Measurements from ENCODE around the gene ZNF311.
"Not testable (repeated sequence)": the region's sequence is repeated elsewhere in the genome, so short reads cannot be mapped to it uniquely, and the experiment has no call there.

Gene ZNF311

DNA sequence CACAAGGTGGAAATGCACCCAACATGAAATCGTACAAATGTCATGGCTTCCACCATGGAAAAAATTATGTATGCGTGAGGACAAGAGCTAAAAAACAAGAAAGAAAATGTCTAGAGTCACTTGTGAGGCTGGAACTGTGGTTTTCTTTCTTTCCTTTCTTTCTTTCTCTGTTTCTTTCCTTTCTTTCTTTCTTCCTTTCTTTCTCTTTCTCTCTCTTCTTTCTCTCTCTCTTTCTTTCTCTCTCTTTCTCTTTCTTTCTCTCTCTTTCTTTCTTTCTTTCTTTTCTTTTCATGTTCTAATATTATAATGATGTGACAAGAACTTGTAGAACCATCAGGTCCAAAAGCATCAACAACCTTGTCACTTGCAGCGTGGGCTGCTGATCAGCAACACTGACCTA, 28.4 kb downstream of the ZNF311 start:
- H3K4me3 ChIP-seq (ENCODE audit: low read length): no peak overlapping the region
- H3K79me2 ChIP-seq (ENCODE audit: control insufficient read depth, low read length): no peaks in the 10 kb centered on the region
- no peaks in the 10 kb centered on the region for H3K36me3 ChIP-seq (ENCODE audit: control insufficient read depth, low read length)
- peaks cover 3% of the 10 kb centered on the region; the same call in 1 of the 2 replicates for H3F3A ChIP-seq (ENCODE audit: control insufficient read depth, insufficient read depth)
- peaks cover 16% of the 10 kb centered on the region for H3K4me1 ChIP-seq (ENCODE audit: control insufficient read depth, low read length)
- 0 out of 2 replicates have a peak overlapping the region, but pooled peaks have one; percentile 50 for H3K4me2 ChIP-seq (ENCODE audit: low read length)
- no peaks in the 10 kb centered on the region for H3K9me2 ChIP-seq (replicated peaks; ENCODE audit: control insufficient read depth, low read length)
- H3K27ac ChIP-seq (ENCODE audit: low read depth, low read length): no peak overlapping the region
- H3K9me3 ChIP-seq (ENCODE audit: control insufficient read depth, insufficient read depth, low read length): no peaks in the 10 kb centered on the region
- no peaks in the 10 kb centered on the region for H4K20me1 ChIP-seq (ENCODE audit: control insufficient read depth, insufficient read depth, low read depth, low read length)
- TF ChIP-seq, protein P1, sequence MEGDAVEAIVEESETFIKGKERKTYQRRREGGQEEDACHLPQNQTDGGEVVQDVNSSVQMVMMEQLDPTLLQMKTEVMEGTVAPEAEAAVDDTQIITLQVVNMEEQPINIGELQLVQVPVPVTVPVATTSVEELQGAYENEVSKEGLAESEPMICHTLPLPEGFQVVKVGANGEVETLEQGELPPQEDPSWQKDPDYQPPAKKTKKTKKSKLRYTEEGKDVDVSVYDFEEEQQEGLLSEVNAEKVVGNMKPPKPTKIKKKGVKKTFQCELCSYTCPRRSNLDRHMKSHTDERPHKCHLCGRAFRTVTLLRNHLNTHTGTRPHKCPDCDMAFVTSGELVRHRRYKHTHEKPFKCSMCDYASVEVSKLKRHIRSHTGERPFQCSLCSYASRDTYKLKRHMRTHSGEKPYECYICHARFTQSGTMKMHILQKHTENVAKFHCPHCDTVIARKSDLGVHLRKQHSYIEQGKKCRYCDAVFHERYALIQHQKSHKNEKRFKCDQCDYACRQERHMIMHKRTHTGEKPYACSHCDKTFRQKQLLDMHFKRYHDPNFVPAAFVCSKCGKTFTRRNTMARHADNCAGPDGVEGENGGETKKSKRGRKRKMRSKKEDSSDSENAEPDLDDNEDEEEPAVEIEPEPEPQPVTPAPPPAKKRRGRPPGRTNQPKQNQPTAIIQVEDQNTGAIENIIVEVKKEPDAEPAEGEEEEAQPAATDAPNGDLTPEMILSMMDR (IDR thresholded peaks at IDR 0.05; ENCODE audit: low read depth, low read length, poor library complexity, severe bottlenecking): no peak
- no peak for TF ChIP-seq EZH2phosphoT487 (IDR thresholded peaks at IDR 0.05; ENCODE audit: borderline replicate concordance, low read length)
- peaks cover 7% of the 10 kb centered on the region for H3K27me3 ChIP-seq (ENCODE audit: control insufficient read depth, low read length)

- no peaks in the 10 kb centered on the region; the same call in 1 of the 2 replicates for H3K9me3 ChIP-seq (ENCODE audit: control insufficient read depth, insufficient read depth, low read length)
- TF ChIP-seq, protein P1 (IDR thresholded peaks at IDR 0.05; ENCODE audit: low read depth, low read length, poor library complexity, severe bottlenecking): no peak
- TF ChIP-seq EZH2phosphoT487 (IDR thresholded peaks at IDR 0.05; ENCODE audit: borderline replicate concordance, low read length): no peak
- no peak overlapping the region for H3K27ac ChIP-seq (ENCODE audit: low read depth, low read length)
- no peaks in the 10 kb centered on the region for H3K36me3 ChIP-seq (ENCODE audit: control insufficient read depth, low read length)
- H3K4me3 ChIP-seq (ENCODE audit: low read length): no peak overlapping the region
- no peaks in the 10 kb centered on the region for H3K27me3 ChIP-seq (ENCODE audit: control insufficient read depth, low read length)
- H3K4me2 ChIP-seq (ENCODE audit: low read length): no peak overlapping the region
- H3F3A ChIP-seq (ENCODE audit: control insufficient read depth, insufficient read depth): no peaks in the 10 kb centered on the region
- no peaks in the 10 kb centered on the region for H4K20me1 ChIP-seq (ENCODE audit: control insufficient read depth, insufficient read depth, low read depth, low read length)
- H3K4me1 ChIP-seq (ENCODE audit: control insufficient read depth, low read length): 0 out of 2 replicates have a peak, but pooled peaks cover 7% of the 10 kb centered on the region
- H3K9me2 ChIP-seq (replicated peaks; ENCODE audit: control insufficient read depth, low read length): no peaks in the 10 kb centered on the region
- H3K79me2 ChIP-seq (ENCODE audit: control insufficient read depth, low read length): no peaks in the 10 kb centered on the region
Observed at GRCh38 chr6:28974505-28974904, 30.6 kb downstream of the ZNF311 start.

DNA sequence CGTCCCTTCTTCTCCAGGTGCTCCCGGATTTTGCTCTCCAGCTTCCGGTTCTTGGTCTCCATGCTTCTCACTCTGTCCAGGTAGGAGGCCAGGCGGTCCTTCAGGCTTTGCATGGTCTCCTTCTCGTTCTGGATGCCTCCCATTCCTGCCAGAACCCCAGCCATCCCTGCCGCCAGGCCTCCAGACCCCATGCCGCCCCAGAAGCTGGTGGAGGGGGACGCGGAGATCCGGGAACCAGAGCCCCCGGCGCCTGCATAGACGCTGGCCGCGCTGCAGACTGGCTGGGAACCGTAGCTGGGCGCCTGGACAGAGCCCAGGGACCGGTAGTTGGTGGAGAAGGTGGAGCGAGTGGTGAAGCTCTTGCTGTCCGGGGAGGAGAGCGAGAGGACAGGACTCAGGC, 35.1 kb downstream of the ZNF311 start:
- H3K9me2 ChIP-seq (replicated peaks; ENCODE audit: control insufficient read depth, low read length); H3K27me3 ChIP-seq (ENCODE audit: control insufficient read depth, low read length); H4K20me1 ChIP-seq (ENCODE audit: control insufficient read depth, insufficient read depth, low read depth, low read length); H3K9me3 ChIP-seq (ENCODE audit: control insufficient read depth, insufficient read depth, low read length); H3K36me3 ChIP-seq (ENCODE audit: control insufficient read depth, low read length); H3K27ac ChIP-seq (ENCODE audit: low read depth, low read length); H3K4me1 ChIP-seq (ENCODE audit: control insufficient read depth, low read length); H3F3A ChIP-seq (ENCODE audit: control insufficient read depth, insufficient read depth); H3K4me2 ChIP-seq (ENCODE audit: low read length); H3K4me3 ChIP-seq (ENCODE audit: low read length); H3K79me2 ChIP-seq (ENCODE audit: control insufficient read depth, low read length): not testable (repeated sequence)

DNA sequence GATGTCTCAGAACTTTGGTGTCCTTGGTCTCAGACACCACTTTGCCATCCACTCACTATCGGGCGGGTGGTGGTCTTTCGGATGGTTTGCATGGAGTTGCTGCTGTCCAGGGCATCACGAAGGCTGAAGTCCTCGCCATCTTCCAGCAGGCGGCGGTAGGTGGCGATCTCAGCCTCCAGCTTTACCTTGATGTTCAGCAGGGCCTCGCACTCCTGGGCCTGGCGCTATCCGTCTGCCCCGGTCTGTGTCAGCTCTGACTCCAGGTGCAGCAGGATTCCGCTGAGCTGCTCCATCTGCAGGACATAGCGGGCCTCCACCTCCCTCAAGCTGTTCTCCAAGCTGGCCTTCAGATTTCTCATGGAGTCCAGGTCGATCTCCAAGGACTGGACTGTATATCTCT, 36.0 kb downstream of the ZNF311 start:
- Histone ChIP-seq H3K4me1 (ENCODE audit: control insufficient read depth, low read length) (no peaks in the 10 kb centered on the region), H3K79me2 (ENCODE audit: control insufficient read depth, low read length) (no peaks in the 10 kb centered on the region)
- TF ChIP-seq, protein P1 (IDR thresholded peaks at IDR 0.05; ENCODE audit: low read depth, low read length, poor library complexity, severe bottlenecking): no peak
- TF ChIP-seq EZH2phosphoT487 (IDR thresholded peaks at IDR 0.05; ENCODE audit: borderline replicate concordance, low read length): no peak

More for the DNA sequence above, 36.0 kb downstream of the ZNF311 start:
- Histone ChIP-seq H3K27me3 (ENCODE audit: control insufficient read depth, low read length) (no peaks in the 10 kb centered on the region), H3F3A (ENCODE audit: control insufficient read depth, insufficient read depth) (no peaks in the 10 kb centered on the region), H3K27ac (ENCODE audit: low read depth, low read length) (no peak overlapping the region), H3K36me3 (ENCODE audit: control insufficient read depth, low read length) (no peaks in the 10 kb centered on the region), H3K9me3 (ENCODE audit: control insufficient read depth, insufficient read depth, low read length) (peaks cover 6% of the 10 kb centered on the region; the same call in 1 of the 2 replicates), H3K4me3 (ENCODE audit: low read length) (no peak overlapping the region), H4K20me1 (ENCODE audit: control insufficient read depth, insufficient read depth, low read depth, low read length) (no peaks in the 10 kb centered on the region), H3K4me2 (ENCODE audit: low read length) (no peak overlapping the region), H3K9me2 (replicated peaks; ENCODE audit: control insufficient read depth, low read length) (no peaks in the 10 kb centered on the region)
